ENCODE measurements around the gene MED13L. TPM values are rescaled to one million over a fixed set of nuclear protein-coding genes. Genes with fewer than 3 reads are reported as not detected.

Gene MED13L
- 72.2 and 79.3 TPM in 2 replicates for total RNA-seq

GRCh38 chr12:116277467-116278278 is at the start of gene MED13L:
Gene MED13L (minus strand): TSS chr12:116277693. CDS start chr12:116277131, 562 bp downstream.
- intact Hi-C loops (cut with micrococcal nuclease) = loop anchor here (2.0 to 5.0 kb wide), 10 partner anchors 41 to 541 kb away; no protein-coding TSS in a partner anchor

- intact Hi-C loops (cut with micrococcal nuclease) = loop anchor here (10.0 kb wide), 1 partner anchor 230 kb away; the partner anchor contains the start of gene MAP1LC3B2
Measured at GRCh38 chr12:116325336-116325664, 47.8 kb upstream of the MED13L start.

GRCh38 chr12:116324654-116325335 is 47.3 kb upstream of the MED13L start:
- intact Hi-C loops (cut with micrococcal nuclease) = loop anchor here (5.0 to 10.0 kb wide), 2 partner anchors 47 to 230 kb away; partner anchors contain the start of genes MAP1LC3B2 and MED13L

- intact Hi-C loops (cut with micrococcal nuclease) = loop anchor here (5.0 to 10.0 kb wide), 2 partner anchors 46 to 231 kb away; partner anchors contain the start of genes MAP1LC3B2 and MED13L
Measured at GRCh38 chr12:116323406-116324386, 46.2 kb upstream of the MED13L start.

GRCh38 chr12:116321913-116322312 is 44.4 kb upstream of the MED13L start:
- intact Hi-C loops (cut with micrococcal nuclease) = loop anchor here (5.0 to 10.0 kb wide), 2 partner anchors 45 to 233 kb away; partner anchors contain the start of genes MAP1LC3B2 and MED13L

- intact Hi-C loops (cut with micrococcal nuclease) = loop anchor here (5.0 to 10.0 kb wide), 2 partner anchors 44 to 234 kb away; partner anchors contain the start of genes MAP1LC3B2 and MED13L
Measured at GRCh38 chr12:116320791-116321217, 43.3 kb upstream of the MED13L start.

- intact Hi-C loops (cut with micrococcal nuclease) = loop anchor here (5.0 to 10.0 kb wide), 2 partner anchors 43 to 235 kb away; partner anchors contain the start of genes MAP1LC3B2 and MED13L
Measured at GRCh38 chr12:116319898-116320621, 42.6 kb upstream of the MED13L start.

GRCh38 chr12:116319233-116319897 is 41.9 kb upstream of the MED13L start:
- intact Hi-C loops (cut with micrococcal nuclease) = no loop called here

GRCh38 chr12:116318576-116319232 is 41.2 kb upstream of the MED13L start:
- intact Hi-C loops (cut with micrococcal nuclease) = no loop called here

GRCh38 chr12:116317986-116318575 is 40.6 kb upstream of the MED13L start:
- intact Hi-C loops (cut with micrococcal nuclease) = no loop called here

GRCh38 chr12:116317139-116317538 is 39.6 kb upstream of the MED13L start:
- intact Hi-C loops (cut with micrococcal nuclease) = no loop called here

GRCh38 chr12:116314477-116314876 is 37.0 kb upstream of the MED13L start:
- intact Hi-C loops (cut with micrococcal nuclease) = no loop called here

- intact Hi-C loops (cut with micrococcal nuclease) = no loop called here
Measured at GRCh38 chr12:116313194-116313927, 35.9 kb upstream of the MED13L start.

GRCh38 chr12:116310082-116310481 is 32.6 kb upstream of the MED13L start:
- intact Hi-C loops (cut with micrococcal nuclease) = no loop called here

- intact Hi-C loops (cut with micrococcal nuclease) = no loop called here
Measured at GRCh38 chr12:116309343-116309742, 31.9 kb upstream of the MED13L start.

GRCh38 chr12:116308647-116309046 is 31.2 kb upstream of the MED13L start:
- intact Hi-C loops (cut with micrococcal nuclease) = no loop called here

GRCh38 chr12:116306968-116307367 is 29.5 kb upstream of the MED13L start:
- intact Hi-C loops (cut with micrococcal nuclease) = no loop called here

GRCh38 chr12:116306506-116306905 is 29.0 kb upstream of the MED13L start:
- intact Hi-C loops (cut with micrococcal nuclease) = no loop called here
